ENCODE measurements around the gene NKX6-2.

DNA sequence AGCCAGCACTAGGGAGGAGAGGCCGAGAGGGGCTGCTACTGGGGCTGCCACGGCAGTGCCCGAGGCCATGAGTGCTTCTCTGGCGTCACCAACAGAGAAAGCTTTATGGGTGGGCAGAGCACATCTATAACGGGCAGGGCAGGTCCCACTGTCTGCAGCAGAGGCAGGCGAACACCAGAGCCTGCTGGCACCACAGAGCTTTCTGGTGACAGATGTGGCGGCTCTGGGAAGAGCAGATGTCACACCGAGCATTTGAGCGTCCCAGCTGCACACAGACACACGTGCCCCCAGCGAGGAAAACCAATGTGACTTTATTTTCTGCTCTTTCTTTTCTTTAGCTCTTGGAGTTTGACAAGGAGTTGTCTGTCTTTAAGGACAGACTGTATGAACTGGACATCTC is 20.5 kb downstream of the NKX6-2 start:
- TF ChIP-seq, protein P1, sequence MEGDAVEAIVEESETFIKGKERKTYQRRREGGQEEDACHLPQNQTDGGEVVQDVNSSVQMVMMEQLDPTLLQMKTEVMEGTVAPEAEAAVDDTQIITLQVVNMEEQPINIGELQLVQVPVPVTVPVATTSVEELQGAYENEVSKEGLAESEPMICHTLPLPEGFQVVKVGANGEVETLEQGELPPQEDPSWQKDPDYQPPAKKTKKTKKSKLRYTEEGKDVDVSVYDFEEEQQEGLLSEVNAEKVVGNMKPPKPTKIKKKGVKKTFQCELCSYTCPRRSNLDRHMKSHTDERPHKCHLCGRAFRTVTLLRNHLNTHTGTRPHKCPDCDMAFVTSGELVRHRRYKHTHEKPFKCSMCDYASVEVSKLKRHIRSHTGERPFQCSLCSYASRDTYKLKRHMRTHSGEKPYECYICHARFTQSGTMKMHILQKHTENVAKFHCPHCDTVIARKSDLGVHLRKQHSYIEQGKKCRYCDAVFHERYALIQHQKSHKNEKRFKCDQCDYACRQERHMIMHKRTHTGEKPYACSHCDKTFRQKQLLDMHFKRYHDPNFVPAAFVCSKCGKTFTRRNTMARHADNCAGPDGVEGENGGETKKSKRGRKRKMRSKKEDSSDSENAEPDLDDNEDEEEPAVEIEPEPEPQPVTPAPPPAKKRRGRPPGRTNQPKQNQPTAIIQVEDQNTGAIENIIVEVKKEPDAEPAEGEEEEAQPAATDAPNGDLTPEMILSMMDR (IDR thresholded peaks at IDR 0.05; ENCODE audit: borderline replicate concordance, extremely low read depth, low read length, poor library complexity, severe bottlenecking), result no peak
- TF ChIP-seq EZH2 (IDR thresholded peaks at IDR 0.05; ENCODE audit: borderline replicate concordance, low read depth, low read length, severe bottlenecking), result no peak
